Measurements from ENCODE around the gene FER. TPM values are rescaled to one million over a fixed set of nuclear protein-coding genes. Genes with fewer than 3 reads are reported as not detected.

The FER gene
- 4.2 to 6.4 TPM (median 5.3 TPM) in 5 replicates for total RNA-seq (2022; extraction: Qiagen RNA extraction; ENCODE audit: low read depth)

DNA sequence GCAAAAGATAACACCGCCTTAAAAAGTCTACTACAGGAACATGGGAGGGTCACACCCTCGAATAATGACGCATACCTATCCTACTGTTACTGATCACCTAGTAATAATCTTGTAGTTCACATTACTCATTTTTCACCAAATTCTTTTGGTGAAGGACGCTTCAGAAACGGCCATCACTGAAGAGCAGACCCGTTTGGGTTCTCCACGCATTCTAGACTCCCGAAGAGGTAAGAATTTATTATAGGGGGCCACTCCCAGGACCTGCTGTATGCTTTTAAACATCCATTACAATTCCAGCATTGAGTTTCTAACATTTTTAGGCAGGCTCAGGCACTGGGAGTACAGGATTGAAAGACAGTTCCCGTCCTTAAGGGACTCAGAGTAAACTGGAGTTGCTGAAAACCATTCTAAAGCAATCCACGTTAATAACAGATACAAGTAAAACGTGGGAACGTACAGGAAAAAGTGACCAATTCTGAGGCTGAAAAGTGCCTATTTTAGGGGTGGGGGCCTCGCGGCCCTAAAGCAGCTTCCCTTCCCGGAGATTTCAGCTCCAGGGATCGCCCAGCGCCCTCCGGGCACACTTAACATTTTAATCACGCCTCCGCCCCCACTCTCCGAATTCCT, at the start of gene FER:
Gene FER (plus strand): TSS at position 124 of the 627 bp plus-strand sequence. CDS start 50,286 bp downstream, outside the sequence.

Data from A549 treated with DMSO at 1 μM for 4 hours (cell line).